Activated T-cell treated with anti-CD3 and anti-CD28 coated beads, Interleukin-2, amount 50 U/mL, for 4 hours (primary cell): ENCODE measurements around the gene ZFR2. TPM values are rescaled to one million over a fixed set of nuclear protein-coding genes. Genes with fewer than 3 reads are reported as not detected.
A peak's percentile ranks its signal among the peaks of the same experiment; 100 is the strongest.
"Not testable (repeated sequence)": the region's sequence is repeated elsewhere in the genome, so short reads cannot be mapped to it uniquely, and the experiment has no call there.

ENCODE experiments used
- ATAC-seq, 2 donors: fragments of 200-7000 bp; cut with Tn5 transposase; one replicate each; pipeline ENCODE4 v1.10.0; 2021
- DNase-seq: peaks from one replicate; pipeline ENCODE4 v3.0.0-alpha.2; 2020
- H3K27me3 Mint-ChIP-seq: one replicate; pipeline ENCODE4 v1.8.0; 2021; ENCODE audit warnings: low read depth, mixed read lengths
- H3K36me3 Mint-ChIP-seq: one replicate; pipeline ENCODE4 v1.8.0; 2022; ENCODE audit warnings: mixed read lengths; ENCODE audit not compliant: insufficient read depth
- H3K4me1 Mint-ChIP-seq: one replicate; pipeline ENCODE4 v1.8.0; 2021; ENCODE audit warnings: low read depth, mixed read lengths
- H3K4me3 Mint-ChIP-seq: one replicate; pipeline ENCODE4 v1.8.0; 2021; ENCODE audit warnings: mild to moderate bottlenecking, moderate library complexity, mixed read lengths
- H3K9me3 Mint-ChIP-seq: one replicate; pipeline ENCODE4 v1.8.0; 2021; ENCODE audit warnings: mixed read lengths
- total RNA-seq, 3 donors: library from RNA; stranded (reverse); gene quantifications; one replicate each; pipeline ENCODE4 v1.2.1, GENCODE V29; 2021

Gene ZFR2
- total RNA-seq, 3 donors from 2014 or later: 0.53 to 1.1 (median 0.90) TPM

DNA sequence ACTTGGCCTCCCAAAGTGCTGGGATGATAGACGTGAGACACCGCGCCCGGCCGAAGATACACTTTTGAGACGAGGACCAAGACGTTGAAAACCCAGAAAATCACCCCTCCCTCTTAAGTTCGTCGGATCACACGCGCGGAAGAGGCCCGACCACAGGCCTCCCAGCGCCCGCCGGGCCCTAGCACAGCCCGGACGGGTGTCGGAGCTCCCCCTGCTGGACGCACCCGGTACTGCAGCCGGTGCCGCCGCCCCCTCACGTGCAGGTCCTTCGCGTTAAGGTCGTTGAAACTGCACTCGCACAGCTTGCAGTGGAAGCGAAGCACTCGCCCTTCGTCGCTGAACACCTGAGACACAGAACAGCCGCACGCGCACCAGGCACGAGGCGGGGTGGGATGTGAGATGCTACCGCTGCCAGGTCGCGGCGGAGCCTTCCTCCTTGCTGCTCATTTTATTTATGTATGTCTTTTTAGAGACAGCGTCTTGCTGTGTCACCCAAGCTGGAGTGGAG is 46.9 kb downstream of the ZFR2 start:
- no peak overlapping the region for H3K4me3 Mint-ChIP-seq
- ATAC-seq (peak; percentile 81 to 85), DNase-seq (peak; percentile 96)
- H3K9me3 Mint-ChIP-seq: no peaks in the 10 kb centered on the region
- H3K36me3 Mint-ChIP-seq: no peaks in the 10 kb centered on the region
- peaks cover 24% of the 10 kb centered on the region for H3K4me1 Mint-ChIP-seq
- no peaks in the 10 kb centered on the region for H3K27me3 Mint-ChIP-seq

DNA sequence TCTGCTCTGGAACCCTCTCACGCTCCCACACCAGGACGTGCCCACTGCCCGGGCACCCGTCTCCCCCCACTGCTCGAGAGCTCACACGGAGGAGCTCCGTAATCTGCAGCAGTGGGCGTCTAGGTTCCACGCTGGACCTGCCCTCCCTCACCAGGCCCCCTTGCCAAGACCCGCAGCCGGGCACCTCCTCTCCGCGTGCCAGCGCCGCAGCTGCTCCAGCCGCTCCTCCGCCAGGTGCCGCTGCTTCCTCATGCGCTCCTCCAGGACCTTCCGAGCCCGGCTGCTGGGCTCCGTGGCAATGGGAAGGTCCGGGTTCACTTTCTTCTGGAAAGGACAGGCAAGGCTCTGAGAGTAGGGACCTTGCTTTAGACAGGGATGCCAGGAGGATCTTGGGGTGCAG is 47.7 kb downstream of the ZFR2 start:
- no peaks in the 10 kb centered on the region for H3K9me3 Mint-ChIP-seq
- H3K4me3 Mint-ChIP-seq: no peak overlapping the region
- no peak for ATAC-seq
- peaks cover 24% of the 10 kb centered on the region for H3K4me1 Mint-ChIP-seq
- H3K27me3 Mint-ChIP-seq: no peaks in the 10 kb centered on the region
- DNase-seq: no peak
- no peaks in the 10 kb centered on the region for H3K36me3 Mint-ChIP-seq

GRCh38 chr19:3819989-3820388 is 48.8 kb downstream of the ZFR2 start:
- H3K4me3 Mint-ChIP-seq: no peak overlapping the region
- H3K36me3 Mint-ChIP-seq: no peaks in the 10 kb centered on the region
- peaks cover 29% of the 10 kb centered on the region for H3K4me1 Mint-ChIP-seq
- ATAC-seq (no peak), DNase-seq (no peak)
- no peaks in the 10 kb centered on the region for H3K9me3 Mint-ChIP-seq
- no peaks in the 10 kb centered on the region for H3K27me3 Mint-ChIP-seq

DNA sequence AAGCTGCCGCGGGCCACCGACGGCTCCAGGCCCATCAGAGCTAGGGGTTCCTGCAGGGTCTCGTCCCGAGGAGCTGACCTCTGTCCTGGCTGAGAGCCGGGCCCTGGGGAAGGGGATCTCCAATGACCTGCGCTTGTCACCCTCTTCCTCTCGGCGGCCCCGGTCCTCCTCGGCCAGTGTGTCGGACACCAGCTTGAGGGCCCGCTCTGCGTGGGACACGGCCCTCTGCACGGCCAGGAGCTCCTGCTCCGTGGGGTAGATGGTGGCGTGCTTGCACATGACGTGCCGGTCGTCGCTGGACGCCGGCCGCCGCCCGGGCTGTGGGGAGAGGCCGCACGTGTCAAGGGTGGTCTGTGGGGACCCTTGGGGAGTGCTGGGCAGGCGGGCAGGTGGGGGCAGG is 49.9 kb downstream of the ZFR2 start:
- DNase-seq: no peak
- no peaks in the 10 kb centered on the region for H3K36me3 Mint-ChIP-seq
- H3K9me3 Mint-ChIP-seq: no peaks in the 10 kb centered on the region
- H3K4me1 Mint-ChIP-seq: peaks cover 40% of the 10 kb centered on the region
- ATAC-seq: no peak
- H3K4me3 Mint-ChIP-seq: no peak overlapping the region
- no peaks in the 10 kb centered on the region for H3K27me3 Mint-ChIP-seq

DNA sequence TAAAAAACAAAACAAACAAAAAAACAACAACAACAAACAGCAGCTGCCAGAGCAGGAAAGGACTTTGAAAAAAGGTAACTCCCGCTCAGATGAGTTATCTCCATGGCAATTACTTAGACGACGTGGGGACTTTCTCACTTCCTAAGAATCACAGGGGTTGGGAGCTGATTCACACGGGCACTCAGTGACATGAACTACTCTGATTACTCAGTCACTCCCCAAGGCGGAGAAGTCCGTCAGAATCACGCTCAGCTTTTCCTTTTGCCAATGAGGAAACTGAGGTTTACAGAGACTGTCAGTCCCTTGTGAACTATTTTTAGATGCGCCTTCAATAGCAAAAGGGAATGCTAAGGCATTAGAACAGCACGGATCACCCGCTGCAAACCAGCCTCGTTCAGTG is 50.4 kb downstream of the ZFR2 start:
- peaks cover 44% of the 10 kb centered on the region for H3K4me1 Mint-ChIP-seq
- H3K4me3 Mint-ChIP-seq: no peak overlapping the region
- no peaks in the 10 kb centered on the region for H3K9me3 Mint-ChIP-seq
- H3K27me3 Mint-ChIP-seq: no peaks in the 10 kb centered on the region
- peak; percentile 39 for DNase-seq
- peak; percentile 81 to 86 for ATAC-seq
- H3K36me3 Mint-ChIP-seq: no peaks in the 10 kb centered on the region

DNA sequence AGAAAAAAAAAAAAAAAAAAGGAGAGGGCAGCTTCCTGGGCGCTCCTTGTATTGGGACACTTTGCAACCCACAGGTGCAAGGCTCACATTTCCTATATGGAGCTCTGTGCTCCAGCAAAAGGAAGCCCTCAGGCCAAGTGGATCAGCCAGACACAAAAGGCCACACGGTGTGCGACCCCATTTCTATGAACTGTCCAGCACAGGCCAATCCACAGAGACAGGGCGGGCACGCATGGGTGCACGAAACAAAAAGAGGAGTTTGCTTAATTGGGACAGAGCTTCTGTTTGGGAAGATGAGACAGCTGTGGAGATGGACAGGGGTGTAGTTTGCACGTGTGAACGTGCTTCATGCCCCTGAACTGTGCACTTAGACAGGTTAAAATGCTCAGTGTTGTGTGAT is 51.1 kb downstream of the ZFR2 start:
- no peaks in the 10 kb centered on the region for H3K9me3 Mint-ChIP-seq
- H3K27me3 Mint-ChIP-seq: no peaks in the 10 kb centered on the region
- ATAC-seq (no peak), DNase-seq (no peak)
- H3K36me3 Mint-ChIP-seq: no peaks in the 10 kb centered on the region
- no peak overlapping the region for H3K4me3 Mint-ChIP-seq
- peaks cover 51% of the 10 kb centered on the region for H3K4me1 Mint-ChIP-seq

DNA sequence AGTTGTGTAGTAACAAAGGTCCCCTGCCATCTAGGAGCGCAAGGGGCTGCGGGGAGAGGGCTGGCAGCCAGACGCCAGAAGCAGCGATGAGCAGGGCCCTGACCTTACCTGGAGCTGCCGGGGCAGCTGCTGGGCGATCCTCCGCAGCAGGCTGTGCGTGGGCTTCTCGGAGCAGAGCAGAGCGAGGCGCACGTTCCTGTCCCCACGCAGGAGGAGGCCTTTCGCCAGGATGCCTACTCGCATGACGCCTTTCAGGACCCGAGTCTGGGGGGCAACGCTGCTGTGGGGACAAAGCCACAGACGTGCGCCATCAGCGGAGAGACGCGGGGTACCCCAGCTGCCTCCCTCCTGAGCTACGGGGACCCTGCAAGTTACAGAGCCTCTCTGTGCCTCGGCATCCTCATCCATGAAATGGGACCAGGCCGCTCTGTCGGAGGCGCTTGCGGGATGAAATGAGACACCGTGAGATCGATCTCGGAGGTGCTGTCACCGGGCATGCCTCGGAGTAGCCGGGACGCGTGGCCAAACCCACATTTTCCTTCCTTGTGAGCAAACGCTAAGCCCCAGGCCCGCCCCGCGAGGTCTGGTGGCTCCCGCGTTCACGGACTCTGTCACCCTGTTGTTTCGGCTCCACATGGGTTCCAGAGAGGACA is 52.1 kb downstream of the ZFR2 start:
- no peaks in the 10 kb centered on the region for H3K36me3 Mint-ChIP-seq
- no peak overlapping the region for H3K4me3 Mint-ChIP-seq
- H3K27me3 Mint-ChIP-seq: no peaks in the 10 kb centered on the region
- no peaks in the 10 kb centered on the region for H3K9me3 Mint-ChIP-seq
- no peak for ATAC-seq
- H3K4me1 Mint-ChIP-seq: peaks cover 53% of the 10 kb centered on the region
- no peak for DNase-seq

DNA sequence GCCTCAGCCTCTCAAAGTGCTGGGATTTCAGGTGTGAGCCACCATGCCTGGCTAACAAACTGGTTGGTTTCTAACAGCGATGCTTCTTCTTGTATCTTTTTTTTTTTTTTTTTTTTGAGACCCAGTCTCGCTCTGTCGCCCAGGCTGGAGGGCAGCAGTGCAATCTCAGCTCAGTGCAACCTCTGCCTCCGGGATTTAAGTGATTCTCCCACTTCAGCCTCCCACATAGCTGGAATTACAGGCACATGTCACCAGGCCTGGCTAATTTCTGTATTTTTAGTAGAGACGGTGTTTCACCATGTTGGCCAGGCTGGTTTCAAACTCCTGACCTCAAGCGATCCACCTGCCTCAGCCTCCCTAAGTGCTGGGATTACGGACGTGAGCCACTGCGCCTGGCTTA is 52.7 kb downstream of the ZFR2 start:
- not testable (repeated sequence) for H3K4me3 Mint-ChIP-seq, ATAC-seq, H3K9me3 Mint-ChIP-seq, H3K36me3 Mint-ChIP-seq, H3K27me3 Mint-ChIP-seq, DNase-seq
- peaks cover 55% of the 10 kb centered on the region for H3K4me1 Mint-ChIP-seq

DNA sequence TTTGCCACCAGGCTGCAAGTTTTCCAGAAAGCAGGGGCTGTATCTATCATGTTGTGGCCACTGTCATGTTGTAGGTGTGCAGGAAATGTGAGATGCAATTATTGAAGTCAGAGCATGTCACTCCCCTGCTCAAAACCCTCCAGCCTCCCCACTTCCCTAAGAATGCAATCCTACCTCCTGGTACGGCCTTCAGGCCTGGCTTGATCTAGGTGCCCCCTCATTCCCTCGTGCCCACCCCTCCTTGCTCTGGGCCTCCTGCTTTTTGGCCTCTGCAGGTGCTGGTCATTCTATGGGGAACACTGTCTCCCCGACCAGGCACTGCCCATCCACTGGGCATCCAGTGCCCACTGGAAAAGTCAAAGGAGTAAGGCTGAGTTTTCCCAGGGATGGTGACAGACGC is 54.2 kb downstream of the ZFR2 start:
- Mint-ChIP-seq H3K4me1 (peaks cover 56% of the 10 kb centered on the region), H3K36me3 (no peaks in the 10 kb centered on the region), H3K27me3 (no peaks in the 10 kb centered on the region), H3K9me3 (no peaks in the 10 kb centered on the region), H3K4me3 (no peak overlapping the region)
- ATAC-seq (no peak), DNase-seq (no peak)

DNA sequence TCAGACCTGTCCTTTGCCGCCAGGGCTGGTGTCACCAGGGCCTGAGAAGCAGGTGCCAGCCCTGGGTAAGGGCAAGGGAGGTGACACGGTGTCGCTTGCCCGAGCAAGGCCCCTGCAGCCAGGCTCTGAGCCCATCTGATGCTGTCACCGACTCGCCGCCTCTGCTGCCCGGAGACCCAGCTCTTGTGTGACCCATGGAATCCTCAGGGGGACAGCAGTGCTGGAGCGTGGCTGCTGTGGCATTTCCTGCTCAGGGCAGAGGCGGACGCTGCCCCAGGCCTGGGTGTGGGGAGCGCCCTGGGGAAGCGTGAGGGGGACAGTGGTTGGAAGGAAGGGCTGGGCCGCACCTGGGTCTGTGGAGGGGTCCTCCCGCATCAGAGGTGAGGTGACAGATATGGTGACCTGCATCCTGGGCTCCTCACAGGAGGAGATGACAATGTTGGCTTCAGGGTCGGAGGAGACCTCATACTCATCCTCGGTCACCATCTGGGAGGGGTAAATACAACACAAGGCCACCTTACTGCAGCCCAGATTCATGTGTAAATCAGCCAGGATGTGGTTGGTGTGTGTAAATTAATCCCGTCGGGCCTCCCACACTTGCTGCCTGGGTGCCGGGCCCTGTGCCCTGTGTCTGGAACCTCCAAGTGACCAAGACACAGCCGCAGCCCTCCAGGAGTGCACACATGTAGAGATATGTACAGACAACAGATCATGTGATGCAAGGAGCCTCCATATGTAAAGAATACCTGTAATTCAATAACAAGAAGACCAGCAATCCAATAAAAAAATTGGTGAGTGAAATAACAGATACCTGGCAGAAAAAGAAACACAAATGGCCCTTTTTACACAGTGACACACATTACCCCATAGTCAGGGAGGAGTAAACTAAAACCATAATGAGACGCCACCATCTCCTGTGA is 55.1 kb downstream of the ZFR2 start:
- H3K27me3 Mint-ChIP-seq: no peaks in the 10 kb centered on the region
- DNase-seq (no peak), ATAC-seq (no peak)
- H3K4me3 Mint-ChIP-seq: no peak overlapping the region
- H3K36me3 Mint-ChIP-seq: no peaks in the 10 kb centered on the region
- H3K4me1 Mint-ChIP-seq: peaks cover 54% of the 10 kb centered on the region
- no peaks in the 10 kb centered on the region for H3K9me3 Mint-ChIP-seq

DNA sequence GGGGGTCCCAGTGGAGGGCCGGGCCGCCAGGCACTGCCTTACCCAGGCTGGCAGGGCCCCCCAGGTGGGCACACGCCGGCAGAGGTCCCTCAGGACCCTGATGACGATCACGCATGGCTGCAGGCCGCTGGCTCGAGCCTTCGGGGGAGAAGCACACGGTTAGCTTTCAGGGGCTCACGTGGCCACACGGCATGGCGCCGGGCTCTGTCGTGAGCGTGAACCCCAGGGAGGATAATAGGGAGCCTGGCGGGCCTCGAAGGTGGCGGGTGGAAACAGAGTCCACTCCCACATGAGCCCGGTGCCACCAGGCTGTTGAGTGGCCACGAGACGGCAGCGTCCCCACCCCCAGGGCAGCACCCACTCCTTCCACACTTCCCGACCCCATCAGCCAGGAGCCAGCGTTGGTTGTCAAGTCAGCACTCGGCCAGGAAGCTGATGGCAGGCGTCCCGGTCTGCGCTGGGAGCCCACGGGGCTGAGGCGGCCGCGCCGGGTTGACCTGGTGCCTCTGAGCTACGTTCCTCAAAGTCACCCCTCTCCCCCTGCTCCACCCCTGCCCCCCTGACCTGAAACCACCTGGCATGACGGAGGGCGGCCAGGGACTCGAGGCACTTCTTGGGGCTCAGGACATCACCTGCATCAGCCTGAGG is 58.0 kb downstream of the ZFR2 start:
- H3K4me1 Mint-ChIP-seq: peaks cover 59% of the 10 kb centered on the region
- ATAC-seq: no peak
- no peaks in the 10 kb centered on the region for H3K9me3 Mint-ChIP-seq

GRCh38 chr19:3809881-3810707 is 58.7 kb downstream of the ZFR2 start:
- no peak for DNase-seq
- Mint-ChIP-seq H3K9me3 (no peaks in the 10 kb centered on the region), H3K4me3 (no peak overlapping the region), H3K27me3 (no peaks in the 10 kb centered on the region), H3K4me1 (peaks cover 59% of the 10 kb centered on the region), H3K36me3 (no peaks in the 10 kb centered on the region)
- ATAC-seq: no peak

More for the DNA sequence above, 58.0 kb downstream of the ZFR2 start:
- no peak for DNase-seq
- Mint-ChIP-seq H3K36me3 (no peaks in the 10 kb centered on the region), H3K27me3 (no peaks in the 10 kb centered on the region), H3K4me3 (no peak overlapping the region)

GRCh38 chr19:3808420-3809143 is 60.3 kb downstream of the ZFR2 start:
- ATAC-seq (no peak), DNase-seq (no peak)
- Mint-ChIP-seq H3K4me1 (peaks cover 46% of the 10 kb centered on the region), H3K36me3 (no peaks in the 10 kb centered on the region), H3K9me3 (no peaks in the 10 kb centered on the region), H3K27me3 (no peaks in the 10 kb centered on the region), H3K4me3 (no peak overlapping the region)
